HCT116 (cell line): Measurements from ENCODE around the gene GANC.

ENCODE experiments used
- CEBPB ChIP-seq: IDR thresholded peaks from 2 replicates; pipeline ENCODE4 v1.6.1; 2012; ENCODE audit warnings: low read depth
- EZH2 ChIP-seq: fragments of 200-600 bp; sonication (generic); IDR thresholded peaks from 2 replicates; pipeline ENCODE4 v1.6.1; 2017; ENCODE audit warnings: antibody characterized with exemption, mixed run types
- EZH2phosphoT487 ChIP-seq: fragments of 200-600 bp; IDR thresholded peaks from 2 replicates; pipeline ENCODE4 v1.6.1; 2018; ENCODE audit warnings: antibody characterized with exemption, borderline replicate concordance
- FOSL1 ChIP-seq: IDR thresholded peaks from 2 replicates; pipeline ENCODE4 v1.6.1; 2012; ENCODE audit warnings: low read depth
- POLR2A ChIP-seq: IDR thresholded peaks from 2 replicates; pipeline ENCODE4 v1.7.0; 2011; ENCODE audit warnings: borderline replicate concordance; ENCODE audit not compliant: insufficient read depth, insufficient read length; ENCODE audit errors: extremely low read depth
- POLR2AphosphoS5 ChIP-seq: IDR thresholded peaks from 2 replicates; pipeline ENCODE4 v1.6.1; 2011; ENCODE audit warnings: mild to moderate bottlenecking, low read depth, low read length, moderate library complexity
- RAD21 ChIP-seq: IDR thresholded peaks from 2 replicates; pipeline ENCODE4 v1.6.1; 2012; ENCODE audit warnings: low read depth, mild to moderate bottlenecking
- SP1 ChIP-seq: IDR thresholded peaks from 2 replicates; pipeline ENCODE4 v1.6.1; 2012; ENCODE audit warnings: low read depth
- ZFX ChIP-seq: fragments of 450-650 bp; IDR thresholded peaks from 2 replicates; pipeline ENCODE4 v1.6.1; 2017
- ZNF274 ChIP-seq: fragments of 200-500 bp; sonication (Bioruptor generic); IDR thresholded peaks from 2 replicates; pipeline ENCODE4 v1.6.1; 2014; ENCODE audit warnings: mild to moderate bottlenecking, low read depth, low read length, inconsistent platforms
- TF ChIP-seq, protein P1 (sequence below), 3 experiments: fragments of 200-600 bp in 1 of 3; sonication (generic) in 1 of 3; IDR thresholded peaks in 2 of 3; conservative IDR thresholded peaks in 1 of 3; 2 replicates each; pipeline ENCODE4 v1.5.1; 2012 to 2017; ENCODE audit warnings: low read depth in 2 of 3, low read length in 2 of 3, antibody characterized with exemption in 1 of 3, borderline replicate concordance in 1 of 3, control low read depth in 1 of 3, mild to moderate bottlenecking in 1 of 3, mixed read lengths in 1 of 3, mixed run types in 1 of 3, moderate library complexity in 1 of 3; ENCODE audit not compliant: insufficient read depth in 1 of 3
- TF ChIP-seq, protein P2 (sequence below): IDR thresholded peaks from 2 replicates; pipeline ENCODE4 v1.6.1; 2012; ENCODE audit warnings: low read depth
- TF ChIP-seq, protein P3 (sequence below): IDR thresholded peaks from 2 replicates; pipeline ENCODE4 v1.6.1; 2011; ENCODE audit warnings: mild to moderate bottlenecking, low read length, moderate library complexity; ENCODE audit not compliant: insufficient replicate concordance; ENCODE audit errors: extremely low read depth

DNA sequence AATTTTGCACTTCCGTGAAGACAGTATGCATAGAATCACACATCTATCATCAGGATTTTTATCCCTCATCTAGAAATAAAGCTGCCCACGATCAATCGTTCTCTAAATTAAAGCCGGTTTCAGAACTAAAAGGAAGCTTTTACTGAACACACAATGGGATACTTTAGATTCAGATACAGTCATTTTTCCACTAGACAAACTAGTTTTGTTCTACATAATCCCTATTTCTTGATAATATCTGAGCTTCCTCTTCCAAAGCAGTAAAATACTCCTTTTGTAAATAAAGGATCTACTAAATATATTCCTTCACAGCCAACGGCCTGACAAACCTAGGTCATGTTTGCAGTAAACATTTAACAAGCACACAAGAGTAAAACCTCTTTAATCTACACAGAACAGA lies 2.0 kb upstream of the GANC start:
- TF ChIP-seq, protein P1, sequence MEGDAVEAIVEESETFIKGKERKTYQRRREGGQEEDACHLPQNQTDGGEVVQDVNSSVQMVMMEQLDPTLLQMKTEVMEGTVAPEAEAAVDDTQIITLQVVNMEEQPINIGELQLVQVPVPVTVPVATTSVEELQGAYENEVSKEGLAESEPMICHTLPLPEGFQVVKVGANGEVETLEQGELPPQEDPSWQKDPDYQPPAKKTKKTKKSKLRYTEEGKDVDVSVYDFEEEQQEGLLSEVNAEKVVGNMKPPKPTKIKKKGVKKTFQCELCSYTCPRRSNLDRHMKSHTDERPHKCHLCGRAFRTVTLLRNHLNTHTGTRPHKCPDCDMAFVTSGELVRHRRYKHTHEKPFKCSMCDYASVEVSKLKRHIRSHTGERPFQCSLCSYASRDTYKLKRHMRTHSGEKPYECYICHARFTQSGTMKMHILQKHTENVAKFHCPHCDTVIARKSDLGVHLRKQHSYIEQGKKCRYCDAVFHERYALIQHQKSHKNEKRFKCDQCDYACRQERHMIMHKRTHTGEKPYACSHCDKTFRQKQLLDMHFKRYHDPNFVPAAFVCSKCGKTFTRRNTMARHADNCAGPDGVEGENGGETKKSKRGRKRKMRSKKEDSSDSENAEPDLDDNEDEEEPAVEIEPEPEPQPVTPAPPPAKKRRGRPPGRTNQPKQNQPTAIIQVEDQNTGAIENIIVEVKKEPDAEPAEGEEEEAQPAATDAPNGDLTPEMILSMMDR (IDR thresholded peaks at IDR 0.05 in 2 of 3, conservative IDR thresholded peaks at IDR 0.05 in 1 of 3; ENCODE audit: borderline replicate concordance in 1 of 3, insufficient read depth in 1 of 3, low read depth in 2 of 3, low read length in 2 of 3): no peak
- TF ChIP-seq EZH2phosphoT487 (no peak), SP1 (no peak), POLR2A (no peak), ZNF274 (no peak), CEBPB (no peak), FOSL1 (no peak), EZH2 (no peak), ZFX (no peak), POLR2AphosphoS5 (no peak), RAD21 (no peak)
- TF ChIP-seq, protein P2, sequence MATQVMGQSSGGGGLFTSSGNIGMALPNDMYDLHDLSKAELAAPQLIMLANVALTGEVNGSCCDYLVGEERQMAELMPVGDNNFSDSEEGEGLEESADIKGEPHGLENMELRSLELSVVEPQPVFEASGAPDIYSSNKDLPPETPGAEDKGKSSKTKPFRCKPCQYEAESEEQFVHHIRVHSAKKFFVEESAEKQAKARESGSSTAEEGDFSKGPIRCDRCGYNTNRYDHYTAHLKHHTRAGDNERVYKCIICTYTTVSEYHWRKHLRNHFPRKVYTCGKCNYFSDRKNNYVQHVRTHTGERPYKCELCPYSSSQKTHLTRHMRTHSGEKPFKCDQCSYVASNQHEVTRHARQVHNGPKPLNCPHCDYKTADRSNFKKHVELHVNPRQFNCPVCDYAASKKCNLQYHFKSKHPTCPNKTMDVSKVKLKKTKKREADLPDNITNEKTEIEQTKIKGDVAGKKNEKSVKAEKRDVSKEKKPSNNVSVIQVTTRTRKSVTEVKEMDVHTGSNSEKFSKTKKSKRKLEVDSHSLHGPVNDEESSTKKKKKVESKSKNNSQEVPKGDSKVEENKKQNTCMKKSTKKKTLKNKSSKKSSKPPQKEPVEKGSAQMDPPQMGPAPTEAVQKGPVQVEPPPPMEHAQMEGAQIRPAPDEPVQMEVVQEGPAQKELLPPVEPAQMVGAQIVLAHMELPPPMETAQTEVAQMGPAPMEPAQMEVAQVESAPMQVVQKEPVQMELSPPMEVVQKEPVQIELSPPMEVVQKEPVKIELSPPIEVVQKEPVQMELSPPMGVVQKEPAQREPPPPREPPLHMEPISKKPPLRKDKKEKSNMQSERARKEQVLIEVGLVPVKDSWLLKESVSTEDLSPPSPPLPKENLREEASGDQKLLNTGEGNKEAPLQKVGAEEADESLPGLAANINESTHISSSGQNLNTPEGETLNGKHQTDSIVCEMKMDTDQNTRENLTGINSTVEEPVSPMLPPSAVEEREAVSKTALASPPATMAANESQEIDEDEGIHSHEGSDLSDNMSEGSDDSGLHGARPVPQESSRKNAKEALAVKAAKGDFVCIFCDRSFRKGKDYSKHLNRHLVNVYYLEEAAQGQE: no peak
- TF ChIP-seq, protein P3, sequence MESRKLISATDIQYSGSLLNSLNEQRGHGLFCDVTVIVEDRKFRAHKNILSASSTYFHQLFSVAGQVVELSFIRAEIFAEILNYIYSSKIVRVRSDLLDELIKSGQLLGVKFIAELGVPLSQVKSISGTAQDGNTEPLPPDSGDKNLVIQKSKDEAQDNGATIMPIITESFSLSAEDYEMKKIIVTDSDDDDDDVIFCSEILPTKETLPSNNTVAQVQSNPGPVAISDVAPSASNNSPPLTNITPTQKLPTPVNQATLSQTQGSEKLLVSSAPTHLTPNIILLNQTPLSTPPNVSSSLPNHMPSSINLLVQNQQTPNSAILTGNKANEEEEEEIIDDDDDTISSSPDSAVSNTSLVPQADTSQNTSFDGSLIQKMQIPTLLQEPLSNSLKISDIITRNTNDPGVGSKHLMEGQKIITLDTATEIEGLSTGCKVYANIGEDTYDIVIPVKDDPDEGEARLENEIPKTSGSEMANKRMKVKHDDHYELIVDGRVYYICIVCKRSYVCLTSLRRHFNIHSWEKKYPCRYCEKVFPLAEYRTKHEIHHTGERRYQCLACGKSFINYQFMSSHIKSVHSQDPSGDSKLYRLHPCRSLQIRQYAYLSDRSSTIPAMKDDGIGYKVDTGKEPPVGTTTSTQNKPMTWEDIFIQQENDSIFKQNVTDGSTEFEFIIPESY: no peak
